ENCODE measurements around the gene GALNTL6.

The GALNTL6 gene

GRCh38 chr4:172243551-172243950 is 430.3 kb downstream of the GALNTL6 start:
- no peak overlapping the region for H3K4me2 ChIP-seq (ENCODE audit: low read length, poor library complexity, severe bottlenecking)
- H3K9me3 ChIP-seq (ENCODE audit: control insufficient read depth, low read length): peaks cover 4% of the 10 kb centered on the region
- H3K27ac ChIP-seq (ENCODE audit: low read length, poor library complexity, severe bottlenecking): no peak overlapping the region
- H3K4ac ChIP-seq (ENCODE audit: low read depth in 1 of 2, low read length in 2 of 2): no peak overlapping the region
- no peak overlapping the region for H4K91ac ChIP-seq (ENCODE audit: low read length)
- no peaks in the 10 kb centered on the region for H3K79me1 ChIP-seq (replicated peaks; ENCODE audit: low read length, poor library complexity, severe bottlenecking)
- no peak overlapping the region for H3K14ac ChIP-seq (ENCODE audit: low read length in 2 of 2)
- no peak overlapping the region for H2BK120ac ChIP-seq (ENCODE audit: low read depth, low read length)
- H3K9ac ChIP-seq (ENCODE audit: low read length): no peak overlapping the region
- H2BK12ac ChIP-seq (ENCODE audit: low read length in 2 of 2): no peak overlapping the region
- no peak overlapping the region for H3K18ac ChIP-seq (ENCODE audit: low read depth in 1 of 2, low read length in 2 of 2)
- H2AK5ac ChIP-seq (ENCODE audit: low read length, severe bottlenecking): no peak overlapping the region
- no peak overlapping the region for H3K4me3 ChIP-seq (ENCODE audit: insufficient read depth in 1 of 2, low read depth in 1 of 2, low read length in 2 of 2)
- 94% methylated on average over 4 of the region's 4 CpGs for WGBS
- no peak overlapping the region for H2BK5ac ChIP-seq (ENCODE audit: low read depth, low read length, poor library complexity, severe bottlenecking)
- H3K36me3 ChIP-seq (ENCODE audit: control insufficient read depth in 1 of 2, insufficient read depth in 2 of 2, low read depth in 1 of 2, low read length in 2 of 2): no peaks in the 10 kb centered on the region
- H2AFZ ChIP-seq (ENCODE audit: low read depth, low read length): no peak overlapping the region
- H3K27me3 ChIP-seq (ENCODE audit: control insufficient read depth in 1 of 2, insufficient read depth in 1 of 2, low read length in 2 of 2): no peaks in the 10 kb centered on the region
- no peak for DNase-seq
- H2BK15ac ChIP-seq (ENCODE audit: low read depth, poor library complexity, severe bottlenecking): no peak overlapping the region
- H3K4me1 ChIP-seq (ENCODE audit: control insufficient read depth, insufficient read depth, low read depth, low read length): no peaks in the 10 kb centered on the region
- no peak overlapping the region for H4K8ac ChIP-seq (ENCODE audit: low read length)
- H3K23ac ChIP-seq (ENCODE audit: low read length in 2 of 2): no peak overlapping the region

- Histone ChIP-seq H2BK12ac (ENCODE audit: low read length in 2 of 2) (no peak overlapping the region), H3K14ac (ENCODE audit: low read length in 2 of 2) (no peak overlapping the region), H4K8ac (ENCODE audit: low read length) (no peak overlapping the region), H4K91ac (ENCODE audit: low read length) (no peak overlapping the region), H3K23ac (ENCODE audit: low read length in 2 of 2) (no peak overlapping the region), H2BK15ac (ENCODE audit: low read depth, poor library complexity, severe bottlenecking) (no peak overlapping the region), H2AK5ac (ENCODE audit: low read length, severe bottlenecking) (no peak overlapping the region), H3K18ac (ENCODE audit: low read depth in 1 of 2, low read length in 2 of 2) (no peak overlapping the region), H2BK120ac (ENCODE audit: low read depth, low read length) (no peak overlapping the region), H3K36me3 (ENCODE audit: control insufficient read depth in 1 of 2, insufficient read depth in 2 of 2, low read depth in 1 of 2, low read length in 2 of 2) (no peaks in the 10 kb centered on the region), H3K9me3 (ENCODE audit: control insufficient read depth, low read length) (no peaks in the 10 kb centered on the region), H3K4me3 (ENCODE audit: insufficient read depth in 1 of 2, low read depth in 1 of 2, low read length in 2 of 2) (no peak overlapping the region), H3K4me2 (ENCODE audit: low read length, poor library complexity, severe bottlenecking) (no peak overlapping the region), H3K4ac (ENCODE audit: low read depth in 1 of 2, low read length in 2 of 2) (no peak overlapping the region), H3K27me3 (ENCODE audit: control insufficient read depth in 1 of 2, insufficient read depth in 1 of 2, low read length in 2 of 2) (no peaks in the 10 kb centered on the region), H3K4me1 (ENCODE audit: control insufficient read depth, insufficient read depth, low read depth, low read length) (no peaks in the 10 kb centered on the region), H2AFZ (ENCODE audit: low read depth, low read length) (no peak overlapping the region), H3K27ac (ENCODE audit: low read length, poor library complexity, severe bottlenecking) (no peak overlapping the region), H2BK5ac (ENCODE audit: low read depth, low read length, poor library complexity, severe bottlenecking) (no peak overlapping the region), H3K9ac (ENCODE audit: low read length) (no peak overlapping the region), H3K79me1 (replicated peaks; ENCODE audit: low read length, poor library complexity, severe bottlenecking) (no peaks in the 10 kb centered on the region)
- no peak for DNase-seq
Measured at GRCh38 chr4:172245516-172245915, 432.3 kb downstream of the GALNTL6 start.

- Histone ChIP-seq H3K4me3 (ENCODE audit: insufficient read depth in 1 of 2, low read depth in 1 of 2, low read length in 2 of 2) (no peak overlapping the region), H3K14ac (ENCODE audit: low read length in 2 of 2) (no peak overlapping the region), H4K91ac (ENCODE audit: low read length) (no peak overlapping the region), H4K8ac (ENCODE audit: low read length) (no peak overlapping the region), H3K27ac (ENCODE audit: low read length, poor library complexity, severe bottlenecking) (no peak overlapping the region), H3K79me1 (replicated peaks; ENCODE audit: low read length, poor library complexity, severe bottlenecking) (no peaks in the 10 kb centered on the region), H2BK15ac (ENCODE audit: low read depth, poor library complexity, severe bottlenecking) (no peak overlapping the region), H2BK120ac (ENCODE audit: low read depth, low read length) (no peak overlapping the region), H3K4me1 (ENCODE audit: control insufficient read depth, insufficient read depth, low read depth, low read length) (no peaks in the 10 kb centered on the region), H3K4me2 (ENCODE audit: low read length, poor library complexity, severe bottlenecking) (no peak overlapping the region), H2AFZ (ENCODE audit: low read depth, low read length) (no peak overlapping the region), H3K23ac (ENCODE audit: low read length in 2 of 2) (no peak overlapping the region), H3K4ac (ENCODE audit: low read depth in 1 of 2, low read length in 2 of 2) (no peak overlapping the region), H3K18ac (ENCODE audit: low read depth in 1 of 2, low read length in 2 of 2) (no peak overlapping the region), H2AK5ac (ENCODE audit: low read length, severe bottlenecking) (no peak overlapping the region), H3K9me3 (ENCODE audit: control insufficient read depth, low read length) (no peaks in the 10 kb centered on the region), H3K36me3 (ENCODE audit: control insufficient read depth in 1 of 2, insufficient read depth in 2 of 2, low read depth in 1 of 2, low read length in 2 of 2) (no peaks in the 10 kb centered on the region), H3K9ac (ENCODE audit: low read length) (no peak overlapping the region), H2BK5ac (ENCODE audit: low read depth, low read length, poor library complexity, severe bottlenecking) (no peak overlapping the region), H2BK12ac (ENCODE audit: low read length in 2 of 2) (no peak overlapping the region), H3K27me3 (ENCODE audit: control insufficient read depth in 1 of 2, insufficient read depth in 1 of 2, low read length in 2 of 2) (no peaks in the 10 kb centered on the region)
- WGBS: no CpG with 5 or more reads among the region's 1 CpG
- DNase-seq: no peak
Measured at GRCh38 chr4:172253409-172253808, 440.2 kb downstream of the GALNTL6 start.

DNA sequence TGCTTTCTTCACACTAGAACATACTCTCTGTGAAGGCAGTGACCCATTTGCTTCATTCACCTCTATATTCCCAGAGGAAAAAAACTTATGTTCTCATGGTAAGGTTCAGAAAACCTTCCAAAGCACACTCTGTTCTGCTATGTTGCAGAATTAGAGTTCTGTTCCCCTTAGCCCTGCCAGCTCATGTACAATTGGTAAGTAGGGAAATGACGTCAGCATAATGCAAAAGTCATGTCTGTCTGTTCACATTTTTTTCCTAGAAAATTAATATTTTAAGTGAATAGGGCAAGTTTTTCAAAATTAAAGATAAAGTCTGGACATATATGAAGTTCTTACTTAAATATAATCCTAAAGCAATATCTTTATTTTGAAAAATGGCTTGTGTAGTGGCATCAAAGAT is 443.6 kb downstream of the GALNTL6 start:
- Histone ChIP-seq H3K9ac (ENCODE audit: low read length) (no peak overlapping the region), H3K4me3 (ENCODE audit: insufficient read depth in 1 of 2, low read depth in 1 of 2, low read length in 2 of 2) (no peak overlapping the region), H2BK15ac (ENCODE audit: low read depth, poor library complexity, severe bottlenecking) (no peak overlapping the region), H2AFZ (ENCODE audit: low read depth, low read length) (no peak overlapping the region), H2BK5ac (ENCODE audit: low read depth, low read length, poor library complexity, severe bottlenecking) (no peak overlapping the region), H3K4ac (ENCODE audit: low read depth in 1 of 2, low read length in 2 of 2) (no peak overlapping the region), H3K27me3 (ENCODE audit: control insufficient read depth in 1 of 2, insufficient read depth in 1 of 2, low read length in 2 of 2) (no peaks in the 10 kb centered on the region), H3K4me1 (ENCODE audit: control insufficient read depth, insufficient read depth, low read depth, low read length) (no peaks in the 10 kb centered on the region), H4K91ac (ENCODE audit: low read length) (no peak overlapping the region), H3K4me2 (ENCODE audit: low read length, poor library complexity, severe bottlenecking) (no peak overlapping the region), H2BK120ac (ENCODE audit: low read depth, low read length) (no peak overlapping the region), H2BK12ac (ENCODE audit: low read length in 2 of 2) (no peak overlapping the region), H3K9me3 (ENCODE audit: control insufficient read depth, low read length) (no peaks in the 10 kb centered on the region), H4K8ac (ENCODE audit: low read length) (no peak overlapping the region), H3K23ac (ENCODE audit: low read length in 2 of 2) (no peak overlapping the region), H3K36me3 (ENCODE audit: control insufficient read depth in 1 of 2, insufficient read depth in 2 of 2, low read depth in 1 of 2, low read length in 2 of 2) (no peaks in the 10 kb centered on the region), H3K14ac (ENCODE audit: low read length in 2 of 2) (no peak overlapping the region), H3K79me1 (replicated peaks; ENCODE audit: low read length, poor library complexity, severe bottlenecking) (no peaks in the 10 kb centered on the region), H3K18ac (ENCODE audit: low read depth in 1 of 2, low read length in 2 of 2) (no peak overlapping the region), H2AK5ac (ENCODE audit: low read length, severe bottlenecking) (no peak overlapping the region), H3K27ac (ENCODE audit: low read length, poor library complexity, severe bottlenecking) (no peak overlapping the region)
- WGBS: no CpG with 5 or more reads among the region's 1 CpG
- no peak for DNase-seq
